Astrocyte (in vitro differentiated cells and primary cell): ENCODE results near the gene SECISBP2L.

Source experiments
- CTCF ChIP-seq: IDR thresholded peaks from 2 replicates; pipeline ENCODE4 v1.5.1; 2011; ENCODE audit warnings: low read depth, mild to moderate bottlenecking, inconsistent platforms, low read length, moderate library complexity; ENCODE audit not compliant: insufficient read depth
- EZH2 ChIP-seq: IDR thresholded peaks from 2 replicates; pipeline ENCODE4 v1.6.1; 2012; ENCODE audit warnings: mild to moderate bottlenecking, low read length, inconsistent platforms; ENCODE audit not compliant: insufficient read depth

GRCh38 chr15:49094923-49095322 lies 48.7 kb upstream of the SECISBP2L start:
- TF ChIP-seq CTCF (no peak), EZH2 (no peak)
